CD14-positive monocyte (primary cell): Measurements from ENCODE around the gene CXCL17. TPM values are rescaled to one million over a fixed set of nuclear protein-coding genes. Genes with fewer than 3 reads are reported as not detected.

Experiments used
- DNase-seq, 3 donors: peaks; one replicate each; pipeline ENCODE4 v3.0.0-alpha.2; 2011 to 2022
- H2AFZ ChIP-seq: 2 replicates; pipeline ENCODE4 v1.6.0; 2012; ENCODE audit warnings: mild to moderate bottlenecking, low read depth, low read length, inconsistent platforms; ENCODE audit not compliant: insufficient read depth, poor library complexity, severe bottlenecking
- H3K27ac ChIP-seq, 2 donors: 1 replicate in 1 of 2; 2 replicates in 1 of 2; pipeline ENCODE4 v1.5.1; 2012 to 2013; ENCODE audit warnings: low read length in 2 of 2, control low read depth in 1 of 2, inconsistent platforms in 1 of 2, low read depth in 1 of 2, mild to moderate bottlenecking in 1 of 2
- H3K27me3 ChIP-seq, 2 donors: one replicate each; pipeline versions ENCODE4 v1.6.0 to v1.6.1; 2011 to 2013; ENCODE audit warnings: low read length in 2 of 2; ENCODE audit not compliant: control insufficient read depth in 2 of 2, insufficient read depth in 2 of 2
- H3K36me3 ChIP-seq, 2 donors: replicated peaks in 1 of 2; 1 replicate in 1 of 2; 2 replicates in 1 of 2; pipeline versions ENCODE4 v1.5.1 to v1.6.1; 2012 to 2013; ENCODE audit warnings: low read length in 2 of 2, control low read depth in 1 of 2, inconsistent platforms in 1 of 2, mild to moderate bottlenecking in 1 of 2; ENCODE audit not compliant: insufficient read depth in 2 of 2, control insufficient read depth in 1 of 2
- H3K4me1 ChIP-seq, 2 donors: 1 replicate in 1 of 2; 2 replicates in 1 of 2; pipeline versions ENCODE4 v1.5.1 to v1.6.1; 2012 to 2013; ENCODE audit warnings: low read length in 2 of 2, control low read depth in 1 of 2, inconsistent platforms in 1 of 2, mild to moderate bottlenecking in 1 of 2, moderate library complexity in 1 of 2; ENCODE audit not compliant: insufficient read depth in 2 of 2, control insufficient read depth in 1 of 2
- H3K4me2 ChIP-seq: replicated peaks from 2 replicates; pipeline ENCODE3; 2012; ENCODE audit warnings: low read length, moderate library complexity, mild to moderate bottlenecking; ENCODE audit not compliant: poor library complexity, severe bottlenecking; ENCODE audit errors: extremely low read depth
- H3K4me3 ChIP-seq, 3 experiments: fragments of 200-600 bp in 1 of 3; sonication (generic) in 1 of 3; replicated peaks in 1 of 3; 1 replicate in 2 of 3; 2 replicates in 1 of 3; pipeline ENCODE4 v1.5.1; 2011 to 2013; ENCODE audit warnings: low read length in 3 of 3, mild to moderate bottlenecking in 3 of 3, control low read depth in 2 of 3, low read depth in 2 of 3, inconsistent platforms in 1 of 3, moderate library complexity in 1 of 3
- H3K79me2 ChIP-seq: 2 replicates; pipeline ENCODE4 v1.6.0; 2012; ENCODE audit warnings: mild to moderate bottlenecking, control low read depth, inconsistent platforms, low read length, moderate library complexity; ENCODE audit not compliant: insufficient read depth
- H3K9ac ChIP-seq: 2 replicates; pipeline ENCODE4 v1.6.0; 2017; ENCODE audit warnings: low read length, mild to moderate bottlenecking; ENCODE audit not compliant: insufficient read depth, poor library complexity, severe bottlenecking
- H3K9me3 ChIP-seq, 2 donors: replicated peaks in 1 of 2; 1 replicate in 1 of 2; 2 replicates in 1 of 2; pipeline versions ENCODE4 v1.5.1 to v1.6.1; 2012 to 2013; ENCODE audit warnings: low read length in 2 of 2, control low read depth in 1 of 2; ENCODE audit not compliant: control insufficient read depth in 1 of 2, insufficient read depth in 1 of 2
- H4K20me1 ChIP-seq: 2 replicates; pipeline ENCODE4 v1.6.0; 2012; ENCODE audit warnings: mild to moderate bottlenecking, low read length, control low read depth, moderate library complexity; ENCODE audit not compliant: insufficient read depth
- H3K27ac Mint-ChIP-seq, 7 donors: one replicate each; pipeline ENCODE4 v1.8.0; 2020; ENCODE audit warnings: mild to moderate bottlenecking in 7 of 7, mixed read lengths in 7 of 7, moderate library complexity in 6 of 7, inconsistent platforms in 2 of 7
- H3K27me3 Mint-ChIP-seq, 3 donors: one replicate each; pipeline ENCODE4 v1.8.0; 2021 to 2022; ENCODE audit warnings: low read depth in 3 of 3, mild to moderate bottlenecking in 3 of 3, mixed read lengths in 3 of 3, moderate library complexity in 3 of 3, inconsistent platforms in 1 of 3
- H3K36me3 Mint-ChIP-seq, 2 donors: one replicate each; pipeline ENCODE4 v1.8.0; 2020; ENCODE audit warnings: mixed read lengths in 2 of 2, inconsistent platforms in 1 of 2, mild to moderate bottlenecking in 1 of 2
- H3K4me1 Mint-ChIP-seq: one replicate; pipeline ENCODE4 v1.8.0; 2020; ENCODE audit warnings: mild to moderate bottlenecking, mixed read lengths
- H3K4me3 Mint-ChIP-seq, 2 donors: one replicate each; pipeline ENCODE4 v1.8.0; 2020; ENCODE audit warnings: mild to moderate bottlenecking in 2 of 2, mixed read lengths in 2 of 2, moderate library complexity in 1 of 2
- H3K9me3 Mint-ChIP-seq, 7 donors: one replicate each; pipeline ENCODE4 v1.8.0; 2020 to 2022; ENCODE audit warnings: mixed read lengths in 7 of 7, mild to moderate bottlenecking in 6 of 7, moderate library complexity in 6 of 7, inconsistent platforms in 2 of 7
- CTCF ChIP-seq: fragments of 200-600 bp; IDR thresholded peaks from one replicate; pipeline ENCODE4 v1.8.0; 2022; ENCODE audit warnings: antibody characterized with exemption, mild to moderate bottlenecking
- WGBS: methylation state at CpG from one replicate; pipeline ENCODE4 v1.1.5; 2013; ENCODE audit warnings: missing lambda C conversion rate; ENCODE audit not compliant: insufficient coverage; 5-methylcytosine and 5-hydroxymethylcytosine counted together
- intact Hi-C, 2 donors: fragments of 100-400 bp; cut with micrococcal nuclease; formaldehyde crosslinking; loops; one replicate each; pipeline versions ENCODE4 v1.15.0 to v1.15.1; 2023
- polyA plus RNA-seq, 3 donors: library from polyadenylated mRNA; depleted of rRNA in 1 of 3; unstranded in 2 of 3; stranded (reverse) in 1 of 3; fragments of 300-500 nt in 2 of 3; fragments of >200 nt in 1 of 3; fragmentation: Illumina TruSeq in 2 of 3; gene quantifications; 1 replicate in 2 of 3; 2 replicates in 1 of 3; pipeline ENCODE4 v1.2.3, GENCODE V29; 2012 to 2021

CXCL17 gene
- polyA plus RNA-seq, 3 donors = not detected

DNA sequence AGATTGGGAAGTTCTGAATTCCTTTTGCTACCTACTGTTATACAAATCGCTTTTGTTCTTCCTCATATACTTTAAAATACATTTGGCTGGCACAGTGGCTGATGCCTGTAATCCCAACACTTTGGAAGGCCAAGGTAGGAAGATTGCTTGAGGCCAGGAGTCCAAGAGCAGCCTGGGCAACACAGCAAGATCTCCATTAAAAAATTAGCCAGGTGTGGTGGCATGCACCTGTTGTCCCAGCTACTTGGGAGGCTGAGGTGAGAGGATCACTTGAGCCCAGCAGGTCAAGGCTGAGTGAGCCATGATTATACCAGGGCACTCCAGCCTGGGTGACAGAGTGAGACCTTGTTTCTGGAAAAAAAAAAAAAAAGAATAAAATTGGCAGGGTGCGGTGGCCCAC is 34.4 kb upstream of the CXCL17 start:
- Histone ChIP-seq H2AFZ (no peak overlapping the region), H3K9me3 (no peaks in the 10 kb centered on the region), H3K36me3 (no peaks in the 10 kb centered on the region), H3K79me2 (no peaks in the 10 kb centered on the region), H3K27ac (no peak overlapping the region), H3K27me3 (peaks cover 2% of the 10 kb centered on the region in 2 donors), H3K4me3 (no peak overlapping the region), H4K20me1 (no peaks in the 10 kb centered on the region), H3K4me2 (no peak overlapping the region), H3K4me1 (peaks cover 26 to 27% of the 10 kb centered on the region in 2 donors), H3K9ac (no peak overlapping the region)
- no peak overlapping the region for H3K27ac Mint-ChIP-seq
- no peak for TF ChIP-seq CTCF
- intact Hi-C loops = no loop called here
- WGBS = no CpG with 5 or more reads among the region's 2 CpGs
- no peak for DNase-seq
- peaks cover 26% of the 10 kb centered on the region for H3K4me1 Mint-ChIP-seq
- no peaks in the 10 kb centered on the region for H3K9me3 Mint-ChIP-seq
- peaks cover 14 to 25% (median 25%) of the 10 kb centered on the region in 3 donors for H3K27me3 Mint-ChIP-seq
- no peak overlapping the region for H3K4me3 Mint-ChIP-seq
- no peaks in the 10 kb centered on the region for H3K36me3 Mint-ChIP-seq

DNA sequence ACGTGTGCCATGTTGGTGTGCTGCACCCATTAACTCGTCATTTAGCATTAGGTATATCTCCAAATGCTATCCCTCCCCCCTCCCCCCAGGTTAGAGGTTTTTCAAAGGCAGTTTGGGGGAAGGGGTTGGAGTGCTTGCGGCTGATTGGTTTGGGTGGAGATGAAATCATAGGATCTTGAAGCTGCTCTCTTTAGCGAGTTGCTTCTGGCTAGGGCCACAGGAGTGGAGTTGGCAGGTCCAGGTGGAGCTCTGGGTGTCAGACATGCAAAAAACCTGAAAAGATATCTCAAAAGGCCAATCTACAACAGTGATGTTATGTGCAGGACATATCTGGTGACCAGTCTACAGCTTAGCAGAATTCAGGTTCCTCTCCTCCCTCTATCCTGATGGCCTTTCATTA is 32.6 kb upstream of the CXCL17 start:
- H3K4me3 ChIP-seq = no peak overlapping the region
- no peaks in the 10 kb centered on the region for H3K79me2 ChIP-seq
- H3K27ac ChIP-seq = no peak overlapping the region
- no peaks in the 10 kb centered on the region for H3K9me3 ChIP-seq
- peaks cover 14 to 31% (median 23%) of the 10 kb centered on the region in 3 donors for H3K27me3 Mint-ChIP-seq
- no peaks in the 10 kb centered on the region for H3K9me3 Mint-ChIP-seq
- intact Hi-C loops = no loop called here
- no peaks in the 10 kb centered on the region for H3K36me3 Mint-ChIP-seq
- H2AFZ ChIP-seq = no peak overlapping the region
- peaks cover 2% of the 10 kb centered on the region in 2 donors for H3K27me3 ChIP-seq
- DNase-seq = no peak
- no peak overlapping the region for H3K4me3 Mint-ChIP-seq
- no peak overlapping the region for H3K27ac Mint-ChIP-seq
- H3K4me2 ChIP-seq = no peak overlapping the region
- no peaks in the 10 kb centered on the region for H3K36me3 ChIP-seq
- 80% methylated on average over 1 of the region's 4 CpGs for WGBS
- H4K20me1 ChIP-seq = no peaks in the 10 kb centered on the region
- H3K4me1 Mint-ChIP-seq = peaks cover 9% of the 10 kb centered on the region
- H3K4me1 ChIP-seq = peaks cover 9% of the 10 kb centered on the region in 2 donors
- no peak overlapping the region for H3K9ac ChIP-seq
- TF ChIP-seq CTCF = no peak
